ENCODE measurements around the gene NXF1.
"Not testable (repeated sequence)": the region's sequence is repeated elsewhere in the genome, so short reads cannot be mapped to it uniquely, and the experiment has no call there.

NXF1 gene

DNA sequence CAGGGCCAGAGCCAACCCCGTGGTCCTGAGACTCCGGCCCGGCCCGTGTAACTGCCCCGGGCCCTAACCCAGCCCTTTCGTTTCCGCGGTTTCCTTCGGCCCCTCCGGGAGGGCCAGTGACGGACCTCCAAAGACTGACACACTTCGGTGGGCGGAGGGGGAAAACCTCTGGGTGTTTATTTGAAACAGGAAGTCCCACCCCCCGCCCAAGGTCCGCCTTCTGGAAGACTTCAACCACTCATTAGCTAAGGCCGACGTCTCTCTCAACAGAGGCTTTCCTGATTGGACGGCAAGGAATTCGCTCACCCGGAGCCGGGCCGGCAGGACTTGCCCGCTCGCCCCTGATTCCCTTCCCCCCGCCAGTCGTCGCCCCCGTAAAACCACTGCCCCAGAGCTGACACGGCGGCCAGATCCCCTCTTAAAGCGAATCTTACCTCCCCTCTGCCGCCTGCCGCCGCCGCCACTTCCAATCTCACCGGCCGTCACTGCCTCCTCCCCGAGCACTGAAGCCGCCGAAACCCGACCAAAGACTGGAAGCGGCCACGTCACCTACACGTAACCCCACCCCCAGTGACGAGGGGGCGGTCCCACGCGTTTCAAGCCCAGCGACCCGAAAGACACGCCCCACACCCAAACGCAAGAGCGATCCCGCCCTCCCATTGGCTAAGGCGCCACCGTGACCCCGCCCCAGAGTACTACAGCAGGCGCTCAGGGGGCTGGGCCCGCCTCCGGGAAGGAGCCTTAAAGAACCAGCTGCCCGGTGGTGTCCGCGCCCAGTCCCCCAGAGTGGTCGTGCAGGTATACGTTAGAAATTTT lies 26.5 kb upstream of the NXF1 start, which contains the start of gene STX5:
Gene STX5, minus strand, starts transcription at position 532 of the 816 bp plus-strand sequence. CDS start 808 bp downstream, outside the sequence.
- DNase-seq, result peak; percentile 95 to 97

DNA sequence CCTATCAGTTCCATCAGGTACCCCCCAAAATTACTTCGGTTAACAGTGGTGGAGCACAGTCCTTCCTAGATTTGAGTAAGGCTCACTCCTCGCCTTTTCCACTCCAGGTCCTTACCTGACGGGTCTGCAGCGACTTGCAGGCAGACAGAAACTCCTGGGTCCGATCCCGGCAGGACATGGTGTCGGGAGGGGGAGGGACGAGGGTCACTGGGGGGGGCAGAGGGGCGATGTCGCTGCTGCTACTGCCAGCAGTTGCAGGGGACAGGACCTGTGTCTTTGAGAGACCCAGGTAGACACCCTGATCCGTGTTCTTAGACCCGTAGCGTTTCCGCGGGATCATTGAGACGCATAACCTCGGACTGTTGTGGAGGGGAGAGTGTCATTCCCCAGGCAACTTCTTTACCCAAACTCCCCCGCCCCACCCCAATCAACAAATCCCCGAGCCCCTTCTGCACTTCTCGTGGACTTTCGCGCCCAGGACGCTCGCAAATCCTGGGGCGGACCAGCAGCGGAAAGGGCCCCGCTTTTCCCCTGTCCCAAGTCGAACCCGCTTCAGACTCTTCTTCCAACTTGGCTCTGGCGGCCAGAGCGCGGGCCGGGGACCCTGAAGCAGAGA lies 25.8 kb upstream of the NXF1 start:
- no peak for DNase-seq

DNA sequence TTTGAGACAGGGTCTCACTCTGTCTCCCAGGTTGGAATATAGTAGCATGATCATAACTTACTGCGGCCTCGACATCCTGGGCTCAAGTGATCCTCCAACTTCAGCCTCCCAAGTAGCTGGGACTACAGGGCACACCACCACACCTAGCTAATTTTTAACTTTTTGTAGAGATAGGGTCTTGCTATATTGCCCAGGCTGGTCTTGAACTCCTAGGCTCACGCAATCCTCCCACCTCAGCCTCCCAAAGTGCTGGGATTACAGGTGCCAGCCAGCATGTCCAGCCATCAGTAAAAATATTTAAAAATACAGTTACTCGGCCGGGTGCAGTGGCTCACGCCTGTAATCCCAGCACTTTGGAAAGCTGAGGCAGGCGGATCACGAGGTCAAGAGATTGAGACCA lies 22.9 kb upstream of the NXF1 start:
- not testable (repeated sequence) for DNase-seq

DNA sequence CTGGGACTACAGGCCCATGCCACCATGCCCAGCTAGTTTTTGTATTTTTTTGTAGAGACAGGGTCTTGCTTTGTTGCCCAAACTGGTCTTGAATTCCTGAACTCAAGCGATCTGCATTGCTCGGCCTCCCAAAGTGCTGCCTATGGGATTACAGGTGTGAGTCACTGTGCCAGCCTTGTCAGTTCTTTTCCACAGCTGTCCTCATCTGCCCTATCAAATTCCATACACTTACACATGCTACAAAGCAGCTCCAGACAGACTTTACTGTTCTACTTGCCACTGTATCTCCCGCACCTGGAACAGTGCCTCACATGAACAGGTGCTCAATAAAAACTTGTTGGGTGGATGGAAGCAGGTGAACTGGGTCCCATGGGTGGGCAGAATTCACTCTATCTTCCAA lies 18.4 kb upstream of the NXF1 start:
- DNase-seq, result no peak

DNA sequence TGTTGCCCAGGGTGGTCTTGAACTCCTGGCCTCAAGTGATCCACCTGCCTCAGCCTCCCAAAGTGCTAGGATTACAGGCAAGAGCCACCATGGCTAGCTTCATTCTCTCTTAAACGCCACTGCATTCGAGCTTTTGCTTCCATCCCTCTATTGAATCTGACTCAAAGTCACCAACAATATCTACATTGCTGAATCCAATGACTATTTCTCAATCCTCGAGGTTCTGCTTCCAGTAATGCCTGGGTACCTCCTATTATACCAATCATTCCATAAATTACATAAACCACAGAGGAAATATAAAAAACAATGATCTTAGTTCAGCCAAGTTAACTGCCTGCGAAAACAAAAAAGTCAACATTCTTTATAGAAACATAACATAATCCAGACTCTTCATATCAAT lies 11.9 kb upstream of the NXF1 start:
- no peak for DNase-seq

DNA sequence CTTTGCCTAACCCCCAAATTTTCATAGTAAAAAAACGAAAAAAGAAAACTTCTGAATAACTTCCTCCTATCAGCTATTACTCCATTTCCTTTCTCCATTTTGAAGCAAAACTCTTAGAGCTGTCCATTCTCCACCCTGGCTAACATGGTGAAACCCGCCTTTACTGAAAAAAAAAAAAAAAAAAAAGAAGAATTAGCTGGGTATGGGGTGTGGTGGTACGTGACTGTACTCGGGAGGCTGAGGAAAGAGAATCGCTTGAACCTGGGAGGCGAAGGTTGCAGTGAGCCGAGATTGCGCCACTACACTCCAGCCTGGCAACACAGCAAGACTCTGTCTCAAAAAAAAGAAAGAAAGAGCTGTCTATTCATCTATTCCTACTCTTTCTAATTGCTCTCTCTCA lies 11.3 kb upstream of the NXF1 start:
- no peak for DNase-seq

DNA sequence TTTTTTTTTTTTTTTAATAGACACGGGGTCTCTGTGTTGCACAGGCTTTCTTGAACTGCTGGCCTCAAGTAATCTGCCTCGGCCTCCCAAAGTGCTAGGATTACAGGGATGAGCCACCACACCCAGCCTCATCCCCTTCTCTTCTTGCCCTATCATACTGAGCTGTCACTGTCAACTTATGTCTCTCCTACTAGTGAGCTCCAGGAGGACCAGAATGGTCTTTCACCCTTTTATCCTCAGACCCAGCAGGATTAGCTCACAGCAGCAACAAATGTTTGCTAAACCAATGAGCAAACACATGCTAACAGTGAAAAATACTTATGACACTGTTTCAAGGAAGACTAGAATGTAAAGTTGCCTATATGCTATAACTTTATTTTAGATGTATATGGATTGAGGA lies 6.4 kb upstream of the NXF1 start:
- DNase-seq, result no peak

DNA sequence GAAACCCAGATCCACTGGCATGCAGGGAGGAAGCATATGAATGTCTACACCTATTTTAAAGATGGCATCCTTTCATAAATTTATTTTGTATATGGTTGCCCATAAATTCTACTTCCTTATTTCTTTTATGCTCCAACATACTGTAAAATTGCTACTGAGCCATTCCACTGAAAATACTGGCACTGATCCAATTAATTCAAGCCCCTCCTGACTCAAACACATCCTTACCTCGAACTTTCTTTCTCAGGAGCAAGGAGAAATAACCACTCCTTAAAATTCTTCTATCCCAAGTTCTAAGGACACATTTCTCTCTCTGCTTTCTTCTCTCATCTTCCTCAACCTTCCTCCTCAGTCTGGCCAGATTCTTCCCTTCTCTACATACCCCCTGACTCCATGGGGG lies 5.5 kb upstream of the NXF1 start:
- no peak for DNase-seq

DNA sequence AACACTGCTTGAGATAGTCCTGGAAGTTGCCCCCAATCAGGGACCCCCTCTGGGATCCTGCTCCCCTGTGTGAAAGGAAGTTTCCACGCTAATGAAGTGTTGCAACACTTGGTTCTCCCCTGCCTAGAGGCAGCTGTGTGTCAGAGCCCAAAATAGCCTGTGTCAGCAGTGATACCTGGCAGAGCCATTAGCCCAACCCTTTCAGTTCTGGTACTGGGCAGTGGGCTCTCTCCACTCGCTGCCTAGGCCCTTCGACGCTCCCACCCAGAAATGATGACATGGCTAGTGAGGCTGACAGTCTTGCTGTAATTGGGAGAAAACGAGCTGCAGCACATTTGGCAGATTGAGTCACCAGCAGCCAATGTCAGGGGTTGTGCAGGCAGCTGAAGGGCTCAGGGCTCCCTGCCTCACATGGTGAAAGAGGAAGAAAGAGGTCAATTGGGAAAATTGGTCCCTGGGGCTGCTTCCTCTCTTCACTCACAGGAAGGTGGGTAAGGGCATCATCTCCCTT lies 1.4 kb upstream of the NXF1 start:
- DNase-seq, result no peak

DNA sequence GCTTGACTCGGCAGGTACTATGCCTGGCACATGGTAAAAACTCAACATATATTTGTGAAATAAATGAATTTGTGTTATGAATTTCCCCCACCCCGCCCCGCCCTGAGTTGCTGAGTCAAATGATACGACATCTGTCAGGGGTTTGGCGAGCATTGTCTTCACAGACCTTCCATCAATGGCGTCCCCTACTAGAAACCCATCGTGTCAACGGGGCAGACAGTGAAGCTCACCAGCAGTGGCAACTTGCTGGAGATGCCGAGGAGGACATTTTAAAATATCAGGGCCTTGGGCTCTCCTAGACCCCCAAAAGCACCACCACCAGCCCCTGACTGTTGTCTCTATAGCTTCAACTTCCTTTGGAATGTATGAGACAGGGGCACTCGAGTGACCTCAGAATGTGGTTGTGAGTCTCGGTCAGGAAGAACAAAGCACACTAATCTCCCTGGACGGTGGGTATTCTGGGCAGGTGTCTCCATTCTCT lies 761 bp upstream of the NXF1 start:
- no peak for DNase-seq

DNA sequence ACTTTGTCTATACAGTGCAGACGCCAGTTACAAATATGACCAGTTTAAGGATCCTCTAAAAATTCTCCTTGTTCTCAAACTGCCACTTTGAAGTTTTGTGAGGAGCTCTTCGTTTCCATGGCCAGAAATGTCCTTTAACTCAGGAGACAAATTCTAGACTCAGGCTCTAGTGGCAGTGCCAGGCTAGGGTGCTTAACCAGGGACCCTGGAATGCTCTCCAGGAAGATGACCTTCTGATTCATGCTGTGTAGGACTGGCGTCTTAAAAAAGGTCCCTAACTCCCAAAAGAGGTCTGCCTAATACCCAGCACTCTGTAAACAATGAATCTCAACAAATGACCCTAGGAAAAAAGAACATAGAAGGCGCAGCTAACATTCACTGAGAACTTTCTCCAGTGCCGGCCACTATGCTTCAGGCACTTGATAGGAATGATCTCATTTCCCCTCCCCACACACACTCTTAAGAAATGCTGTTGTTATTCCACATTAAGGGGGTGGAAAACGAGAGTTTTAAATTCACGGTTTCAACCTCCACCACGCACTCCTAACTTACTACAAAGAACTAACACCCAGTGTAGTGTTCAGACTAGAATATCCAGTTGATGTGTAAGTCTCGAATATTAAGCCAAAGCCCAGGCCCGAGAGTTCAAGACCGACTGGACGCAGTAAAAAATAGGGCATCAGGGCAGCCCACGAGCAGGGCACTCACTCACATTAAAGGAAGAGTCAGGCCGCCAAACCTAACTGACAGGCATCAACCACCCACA lies 747 bp downstream of the NXF1 start:
- no peak for DNase-seq

DNA sequence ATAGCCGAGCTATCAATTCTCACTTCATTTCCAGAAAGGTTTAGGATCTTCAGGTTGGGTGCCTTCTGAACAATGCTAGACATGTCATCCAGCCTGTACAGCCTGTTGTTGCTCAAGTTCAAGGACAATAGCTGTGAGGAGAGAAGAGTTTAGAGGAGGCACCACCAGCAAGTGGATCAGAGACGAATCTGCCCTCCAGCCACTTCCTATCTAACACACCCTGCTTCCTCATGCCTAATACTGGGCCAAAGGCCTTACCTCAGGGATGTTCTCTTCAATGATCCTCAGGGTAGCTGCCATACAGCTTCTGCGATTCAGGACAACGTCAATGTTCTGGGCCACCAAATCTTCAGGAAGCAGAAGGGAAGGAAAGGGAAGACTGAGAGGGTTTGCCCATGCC lies 4.2 kb downstream of the NXF1 start:
- no peak for DNase-seq

DNA sequence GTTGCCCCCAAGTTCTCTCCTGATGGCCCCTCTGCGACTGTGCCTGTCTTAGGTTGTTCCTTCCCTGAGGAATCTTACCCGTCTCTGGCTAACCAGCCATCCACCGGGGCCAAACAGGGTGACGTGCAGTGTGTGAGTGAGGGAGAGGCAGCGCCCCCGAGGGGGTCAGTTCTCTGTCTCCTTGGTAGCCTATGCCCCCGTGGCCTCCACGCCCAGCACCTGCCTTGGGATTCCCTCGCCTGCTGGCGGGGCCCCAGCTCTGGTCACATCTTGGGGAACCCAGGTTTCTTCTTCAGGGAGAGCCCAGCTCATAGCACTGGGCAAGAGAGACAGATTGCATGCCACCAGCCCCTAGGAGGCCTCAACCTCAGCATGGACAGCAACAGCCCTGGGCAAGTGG lies 5.8 kb downstream of the NXF1 start:
- DNase-seq, result no peak

DNA sequence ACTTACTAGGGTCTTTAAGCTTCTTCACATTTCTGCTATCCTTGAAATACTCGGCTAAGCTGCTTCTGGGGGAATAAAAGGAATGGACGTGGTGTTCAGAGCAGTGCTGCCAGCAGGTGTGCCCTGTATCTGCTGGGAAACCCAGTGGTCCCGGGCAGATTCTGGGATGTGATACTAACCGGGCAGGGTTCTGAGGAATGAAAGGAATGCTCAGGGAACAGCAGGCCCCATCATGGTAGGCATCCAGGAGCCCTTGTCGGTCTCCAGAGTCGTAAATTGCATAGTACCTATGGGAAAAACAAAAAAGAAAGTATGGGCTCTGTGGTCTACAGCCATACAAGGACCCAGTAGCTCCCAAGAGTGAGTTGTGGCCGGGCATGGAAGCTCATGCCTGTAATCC lies 9.0 kb downstream of the NXF1 start:
- no peak for DNase-seq

DNA sequence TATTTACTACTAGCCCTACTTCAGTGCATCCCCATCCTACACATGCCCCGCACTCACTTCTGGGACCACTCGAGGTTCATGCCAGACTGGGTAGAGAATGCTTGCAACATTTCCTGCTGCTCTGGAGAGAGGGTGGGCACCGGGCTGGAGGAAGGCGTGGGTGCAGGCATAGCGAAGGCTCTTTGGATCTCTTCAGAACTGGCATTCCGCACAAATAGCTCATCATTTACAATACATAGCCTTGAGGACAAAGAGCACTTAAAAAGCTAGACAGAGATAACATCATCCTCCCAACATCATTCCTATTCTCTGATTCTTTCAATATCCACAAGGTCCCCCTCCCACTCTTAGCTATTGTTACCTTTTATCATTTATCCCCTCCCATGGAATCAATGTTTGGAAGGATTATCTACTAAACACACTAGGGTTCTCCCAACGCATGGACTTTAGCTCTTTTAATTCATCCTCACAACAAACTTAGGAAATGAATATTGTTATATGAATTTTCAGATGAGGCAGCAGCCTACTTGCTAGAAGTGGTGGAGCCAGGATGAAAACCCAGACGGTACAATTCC lies 11.0 kb downstream of the NXF1 start:
- no peak for DNase-seq

DNA sequence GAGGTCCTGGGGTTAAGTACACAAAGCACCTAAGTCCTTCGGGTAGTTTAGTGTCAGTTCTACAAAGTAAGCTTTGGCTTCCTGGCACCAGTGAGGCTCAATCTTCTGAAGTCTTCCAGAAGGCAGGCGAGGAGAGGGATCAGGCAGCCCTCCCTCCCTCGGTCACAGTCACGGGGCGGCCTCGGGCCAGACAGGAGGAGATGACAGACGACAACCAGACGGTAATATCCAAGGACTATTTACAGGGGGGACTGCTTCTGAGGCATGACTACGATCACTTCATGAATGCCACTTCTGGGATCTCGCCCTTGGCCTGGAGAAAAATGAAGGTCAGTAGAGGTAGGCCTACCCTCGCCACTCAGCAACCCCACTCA lies 13.1 kb downstream of the NXF1 start:
- DNase-seq, result no peak

DNA sequence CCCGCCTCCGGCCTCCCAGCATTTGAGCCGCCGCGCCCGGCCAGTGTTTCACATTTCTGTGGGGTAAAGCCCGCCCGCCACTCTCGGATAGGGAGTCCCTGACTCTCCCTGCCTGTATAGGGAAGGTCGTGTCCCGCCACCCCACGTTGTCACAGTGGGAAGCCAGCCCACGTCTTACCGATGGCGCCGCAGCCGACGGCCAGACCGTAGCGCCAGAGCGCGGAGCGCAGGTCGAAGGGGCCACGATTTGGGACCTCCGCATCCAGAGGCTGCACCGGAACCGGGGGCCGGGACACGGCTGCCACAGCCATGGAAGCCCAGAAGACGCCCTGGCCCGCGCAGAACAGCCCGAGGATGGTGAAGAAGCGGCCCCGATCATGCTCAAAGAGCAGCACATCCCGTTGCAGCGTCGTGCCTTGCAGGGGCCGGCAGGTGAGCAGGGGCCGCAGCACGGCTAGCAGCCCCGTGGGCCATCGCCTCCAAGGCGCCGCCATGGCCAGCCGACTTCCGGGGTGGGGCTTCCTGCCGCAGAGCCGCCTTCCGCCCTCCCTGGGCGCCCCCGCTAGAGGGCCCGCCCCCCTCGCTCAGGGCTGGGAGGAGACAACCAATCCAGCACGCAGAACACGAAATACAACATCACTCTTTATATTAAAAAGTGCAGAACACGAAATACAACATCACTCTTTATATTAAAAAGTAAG lies 13.6 kb downstream of the NXF1 start, which contains the start of gene TMEM223:
Gene TMEM223, minus strand, starts transcription at position 506 of the 701 bp plus-strand sequence. Its CDS starts 12 bp downstream, at position 494.
- DNase-seq, result peak; percentile 61 to 80

DNA sequence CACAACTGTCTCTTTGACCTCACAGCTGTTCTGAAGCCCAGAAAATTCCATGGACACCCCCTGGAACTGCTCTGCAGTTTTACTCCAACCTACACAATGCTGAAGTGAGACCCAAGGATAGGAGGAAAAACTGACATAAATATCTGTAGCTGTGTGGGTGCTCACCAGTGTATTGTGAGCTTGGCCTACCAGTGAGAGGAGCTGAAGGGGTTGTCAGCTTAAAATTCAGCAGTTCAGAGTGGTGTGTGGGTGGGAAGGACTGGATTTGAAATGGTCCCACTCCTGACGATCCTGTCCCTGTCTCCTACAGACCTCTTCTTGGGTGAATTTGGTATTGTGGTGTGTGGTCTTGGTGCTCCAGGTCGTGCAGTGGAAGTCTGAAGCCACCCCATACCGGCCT lies 15.7 kb downstream of the NXF1 start:
- no peak for DNase-seq

DNA sequence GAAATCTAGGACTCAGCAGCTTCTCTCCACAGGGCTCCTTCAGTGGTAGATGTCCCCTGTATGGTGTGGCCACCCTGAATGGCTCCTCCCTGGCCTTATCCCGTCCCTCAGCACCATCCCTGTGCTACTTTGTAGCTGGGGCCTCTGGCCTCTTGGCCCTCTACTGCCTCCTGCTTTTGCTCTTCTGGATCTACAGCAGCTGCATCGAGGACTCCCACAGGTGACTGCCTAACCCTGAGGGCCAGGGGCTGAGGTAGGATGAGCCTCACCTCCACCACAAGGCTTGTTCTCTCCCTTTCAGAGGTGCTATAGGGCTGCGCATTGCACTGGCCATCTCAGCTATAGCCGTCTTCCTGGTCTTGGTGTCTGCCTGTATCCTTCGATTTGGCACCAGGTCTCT lies 16.2 kb downstream of the NXF1 start:
- no peak for DNase-seq

DNA sequence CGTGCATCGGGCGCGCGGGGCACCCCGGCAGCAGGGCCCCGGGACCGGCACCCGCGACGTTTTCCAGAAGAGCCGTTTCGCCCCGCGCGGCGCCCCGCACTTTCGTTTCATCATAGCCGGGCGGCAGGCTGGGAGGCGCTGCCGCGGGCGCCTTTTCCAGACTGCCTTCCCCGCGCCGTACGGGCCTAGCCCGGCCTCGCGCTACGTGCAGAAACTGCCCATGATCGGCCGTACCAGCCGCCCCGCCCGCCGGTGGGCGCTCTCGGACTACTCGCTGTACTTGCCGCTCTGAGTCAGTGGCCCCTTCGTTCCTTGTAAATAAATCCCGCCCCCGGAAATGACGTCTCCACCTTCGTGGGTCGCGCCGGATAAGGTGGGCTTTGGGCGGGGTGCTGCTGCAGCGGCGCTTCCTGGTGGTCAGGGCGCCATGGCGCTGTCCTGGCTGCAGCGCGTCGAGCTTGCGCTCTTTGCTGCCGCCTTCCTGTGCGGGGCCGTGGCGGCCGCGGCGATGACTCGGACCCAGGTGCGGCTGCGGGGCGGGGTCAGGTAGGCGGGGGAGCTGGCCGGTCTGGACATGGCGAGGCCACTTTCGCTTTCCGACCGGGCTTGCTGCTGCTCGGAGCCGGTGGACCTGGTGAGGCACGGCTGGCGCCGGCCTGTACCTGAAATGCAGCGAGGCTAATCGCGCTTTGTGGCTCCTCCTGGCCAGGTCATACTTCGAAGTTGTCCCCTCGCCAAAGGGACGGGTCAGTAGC lies 18.1 kb downstream of the NXF1 start, which contains the start of gene TMEM179B:
Gene TMEM179B, plus strand, starts transcription at position 398 of the 755 bp plus-strand sequence. Its CDS starts 30 bp downstream, at position 428.
- DNase-seq, result peak; percentile 95 to 97

DNA sequence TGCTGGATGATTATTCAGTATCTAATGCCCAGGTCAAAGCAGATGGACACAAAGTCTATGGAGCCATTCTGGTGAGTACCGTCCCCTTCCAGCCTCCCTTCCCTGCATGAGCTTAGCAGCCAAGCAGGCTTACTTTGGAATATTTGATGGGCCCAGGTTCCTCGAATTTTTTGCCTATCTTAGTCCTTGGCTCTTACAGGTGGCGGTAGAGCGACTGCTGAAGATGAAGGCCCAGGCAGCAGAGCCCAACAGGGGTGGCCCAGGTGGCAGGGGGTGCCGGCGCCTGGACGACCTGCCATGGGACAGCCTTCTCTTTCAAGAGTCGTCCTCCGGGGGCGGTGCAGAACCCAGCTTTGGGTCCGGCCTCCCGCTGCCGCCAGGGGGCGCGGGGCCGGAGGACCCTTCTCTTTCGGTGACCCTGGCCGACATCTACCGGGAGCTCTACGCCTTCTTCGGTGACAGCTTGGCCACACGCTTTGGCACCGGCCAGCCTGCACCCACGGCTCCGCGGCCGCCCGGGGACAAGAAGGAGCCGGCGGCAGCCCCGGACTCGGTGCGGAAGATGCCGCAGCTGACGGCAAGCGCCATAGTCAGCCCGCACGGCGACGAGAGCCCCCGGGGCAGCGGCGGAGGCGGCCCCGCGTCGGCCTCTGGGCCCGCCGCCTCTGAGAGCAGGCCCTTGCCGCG lies 18.8 kb downstream of the NXF1 start:
- DNase-seq, result peak; percentile 63 to 82

Measured in NCI-H1930 (cell line).